ENCODE results near the gene SFT2D2. TPM values are rescaled to one million over a fixed set of nuclear protein-coding genes. Genes with fewer than 3 reads are reported as not detected.

SFT2D2 gene
- total and polyA plus RNA-seq, 2 of the 8 experiments (the other 6 are each of a cell fraction or from before 2014, with no cell fraction given), result 9.0 to 29.0 TPM

GRCh38 chr1:168266644-168267186 is 40.9 kb downstream of the SFT2D2 start:
- no peak overlapping the region for H3K4me2 ChIP-seq (ENCODE audit: insufficient read depth in 1 of 2, low read depth in 2 of 2, low read length in 2 of 2)
- peaks cover 0 to 4% of the 10 kb centered on the region in 2 experiments; a peak in 1 of 4 replicates for H3K9me3 ChIP-seq (ENCODE audit: insufficient read depth in 2 of 2, low read depth in 1 of 2, low read length in 1 of 2)
- FAIRE-seq (no peak), DNase-seq (ENCODE audit: low read depth in 1 of 2, low spot score in 2 of 2) (no peak)
- H2BK20ac ChIP-seq (ENCODE audit: low read length), result no peak overlapping the region
- H2BK12ac ChIP-seq (ENCODE audit: low read depth, low read length), result no peak overlapping the region
- H2BK120ac ChIP-seq (replicated peaks; ENCODE audit: low read depth, low read length), result no peak overlapping the region
- ChIA-PET CTCF (ENCODE audit: partially characterized antibody) (interaction anchor here (0.8 kb wide), 1 partner anchor 26 kb away, joined by 3 read pairs; no protein-coding TSS in a partner anchor), POLR2A (ENCODE audit: partially characterized antibody) (no interaction called here)
- H3K56ac ChIP-seq (replicated peaks; ENCODE audit: insufficient read length, low read depth, low read length), result no peak overlapping the region
- no peak overlapping the region for H3K4ac ChIP-seq (replicated peaks; ENCODE audit: insufficient read length, low read depth, low read length)
- no peak for TF ChIP-seq SIX5 (IDR thresholded peaks at IDR 0.05; ENCODE audit: low read depth, low read length)
- no peak overlapping the region for H4K91ac ChIP-seq (replicated peaks; ENCODE audit: insufficient read length, low read length)
- WGBS, 2 experiments (ENCODE audit: extremely low coverage in 1 of 2, insufficient coverage in 1 of 2, insufficient read length in 1 of 2, insufficient replicate concordance in 2 of 2, low coverage in 1 of 2, low lambda C conversion rate in 2 of 2, missing lambda C conversion rate in 1 of 2), result 88% methylated on average over 6 of the region's 6 CpGs; no CpG with 5 or more reads in 1 of the 2 experiments
- no peak overlapping the region for H2AFZ ChIP-seq (ENCODE audit: low read length)
- H2AK5ac ChIP-seq (ENCODE audit: low read depth, low read length), result no peak overlapping the region
- no peaks in the 10 kb centered on the region for H3K79me1 ChIP-seq (ENCODE audit: low read depth, low read length)
- no peaks in the 10 kb centered on the region for H4K20me1 ChIP-seq (replicated peaks in 1 of 2; ENCODE audit: control insufficient read depth in 1 of 2, insufficient read depth in 2 of 2, low read length in 2 of 2)
- no peak overlapping the region for H2BK5ac ChIP-seq (ENCODE audit: low read depth, low read length)
- no peak overlapping the region for H3K18ac ChIP-seq (ENCODE audit: extremely low read depth, low read length)
- H2BK15ac ChIP-seq (ENCODE audit: low read length), result no peak overlapping the region
- no peaks in the 10 kb centered on the region for H3K23me2 ChIP-seq (ENCODE audit: low read depth, low read length)
- no peak overlapping the region for H3K27ac ChIP-seq (ENCODE audit: low read depth, low read length)
- H3K27me3 ChIP-seq (replicated peaks in 1 of 4; ENCODE audit: control insufficient read depth in 3 of 4, extremely low read depth in 1 of 4, insufficient read depth in 3 of 4, low read length in 3 of 4), result no peaks in the 10 kb centered on the region
- 0 out of 8 replicates have a peak, but pooled peaks cover 0 to 3% (median 0%) of the 10 kb centered on the region in 4 experiments for H3K36me3 ChIP-seq (ENCODE audit: control insufficient read depth in 2 of 4, insufficient read depth in 4 of 4, low read length in 3 of 4)
- H4K8ac ChIP-seq (ENCODE audit: extremely low read depth, insufficient read depth, low read length), result no peak overlapping the region
- H3K23ac ChIP-seq (ENCODE audit: insufficient read length), result no peak overlapping the region
- H4K5ac ChIP-seq (ENCODE audit: insufficient read length, low read depth, low read length), result no peak overlapping the region
- no peak overlapping the region for H3K4me3 ChIP-seq (ENCODE audit: extremely low read depth in 1 of 4, insufficient read depth in 2 of 4, low read depth in 3 of 4, low read length in 4 of 4)
- no peaks in the 10 kb centered on the region for H3K4me1 ChIP-seq (replicated peaks in 1 of 4; ENCODE audit: control insufficient read depth in 3 of 4, insufficient read depth in 4 of 4, low read length in 3 of 4)
- H3K9ac ChIP-seq (replicated peaks in 1 of 4; ENCODE audit: extremely low read depth in 1 of 4, low read depth in 3 of 4, low read length in 3 of 4), result no peak overlapping the region
- H3K14ac ChIP-seq (ENCODE audit: insufficient read length), result no peak overlapping the region
- H3K79me2 ChIP-seq (ENCODE audit: control insufficient read depth in 1 of 2, insufficient read depth in 2 of 2, low read length in 2 of 2), result no peaks in the 10 kb centered on the region

Data from H1 (cell line).